Esophagus mucosa (tissue), 1 donor: ENCODE data around the gene IQCK. TPM values are rescaled to one million over a fixed set of nuclear protein-coding genes. Genes with fewer than 3 reads are reported as not detected.
A peak's percentile ranks its signal among the peaks of the same experiment; 100 is the strongest.

Experiments
- ATAC-seq: fragments of 200-7000 bp; cut with Tn5 transposase; one replicate; pipeline ENCODE4 v1.9.1; 2020
- total RNA-seq: library from RNA; stranded (reverse); gene quantifications from one replicate; pipeline ENCODE4 v1.2.4, GENCODE V29; 2023
- donor health status: DM: yes; HTN: yes; CAD: no.

IQCK gene
- total RNA-seq, 1 donor from 2014 or later = 4.7 TPM

DNA sequence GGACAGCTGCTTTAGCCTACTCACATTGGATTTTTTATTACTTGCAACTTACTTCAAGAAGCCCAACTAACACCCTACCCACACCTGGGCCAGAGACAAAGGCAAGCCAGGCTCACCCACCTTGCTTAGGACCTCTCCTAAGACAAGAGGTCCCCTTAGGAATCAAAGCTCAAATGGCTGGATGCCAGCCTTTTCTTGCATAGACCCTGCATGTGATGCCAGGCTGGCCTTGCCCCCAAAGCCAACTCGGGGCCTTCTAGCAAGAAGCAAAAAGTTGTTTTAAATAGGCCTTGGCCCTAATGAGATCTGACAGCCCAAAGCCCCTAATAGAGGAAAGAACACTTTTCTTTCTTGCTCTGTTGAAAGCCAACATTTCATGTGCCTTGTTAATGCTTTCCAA is 145.9 kb downstream of the IQCK start:
- no peak for ATAC-seq

DNA sequence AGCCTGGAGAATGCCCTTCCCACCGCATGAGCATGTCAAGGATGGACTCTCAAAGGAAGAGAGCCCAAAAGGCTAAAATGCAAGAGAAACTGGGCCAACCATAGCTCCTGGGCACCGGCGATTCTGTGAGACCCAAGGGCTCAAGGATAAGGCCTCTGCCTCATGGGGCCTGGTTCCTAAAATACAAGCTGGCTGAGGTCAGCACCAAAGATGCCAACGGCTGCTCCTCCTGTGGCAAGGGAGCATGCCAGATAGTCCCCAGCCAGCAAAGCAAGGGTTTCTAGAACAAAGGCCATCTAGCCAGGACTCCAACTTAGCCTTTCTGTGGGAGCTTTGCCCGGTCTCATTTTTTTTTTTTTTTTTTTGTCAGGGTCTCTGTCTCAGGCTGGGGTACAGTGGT is 146.5 kb downstream of the IQCK start:
- no peak for ATAC-seq

DNA sequence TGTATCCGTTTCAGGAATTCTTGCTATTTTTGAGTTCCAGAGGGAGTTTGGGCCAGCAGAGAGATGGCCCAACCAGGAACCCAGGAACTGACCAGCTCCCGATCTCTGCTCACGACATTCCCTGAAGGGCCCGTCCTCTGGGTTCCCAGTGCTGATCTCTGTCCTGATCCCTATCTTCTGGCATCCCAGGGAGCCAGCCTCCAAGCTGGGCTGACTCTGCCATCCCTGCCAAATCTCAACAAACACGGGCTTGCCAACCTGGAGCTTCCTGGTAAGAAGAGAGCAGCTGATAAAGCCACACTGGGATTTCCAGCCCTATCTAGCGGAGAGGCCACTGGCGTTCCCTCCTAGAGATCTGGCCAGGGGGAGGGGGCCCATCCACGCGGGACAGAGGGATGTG is 150.3 kb downstream of the IQCK start:
- no peak for ATAC-seq

DNA sequence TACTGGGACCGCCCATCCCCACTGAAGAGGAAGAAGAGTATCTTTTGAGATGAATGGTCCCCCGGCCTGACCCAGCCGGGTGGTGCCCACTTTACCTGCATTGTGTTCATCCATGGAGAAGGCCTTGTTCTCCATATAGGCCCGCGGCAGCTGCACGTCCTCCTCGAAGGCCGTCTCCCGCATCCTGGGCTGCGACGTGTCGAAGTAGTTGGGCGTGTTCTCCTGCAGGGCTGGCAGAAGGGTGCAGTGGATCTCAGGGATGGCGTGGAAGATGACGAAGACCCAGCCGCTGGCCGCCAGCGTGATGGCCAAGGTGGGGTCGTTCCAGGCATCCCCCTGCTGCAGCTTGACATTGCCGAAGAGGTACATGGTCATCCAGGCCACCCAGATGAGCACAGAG is 153.7 kb downstream of the IQCK start:
- no peak for ATAC-seq

DNA sequence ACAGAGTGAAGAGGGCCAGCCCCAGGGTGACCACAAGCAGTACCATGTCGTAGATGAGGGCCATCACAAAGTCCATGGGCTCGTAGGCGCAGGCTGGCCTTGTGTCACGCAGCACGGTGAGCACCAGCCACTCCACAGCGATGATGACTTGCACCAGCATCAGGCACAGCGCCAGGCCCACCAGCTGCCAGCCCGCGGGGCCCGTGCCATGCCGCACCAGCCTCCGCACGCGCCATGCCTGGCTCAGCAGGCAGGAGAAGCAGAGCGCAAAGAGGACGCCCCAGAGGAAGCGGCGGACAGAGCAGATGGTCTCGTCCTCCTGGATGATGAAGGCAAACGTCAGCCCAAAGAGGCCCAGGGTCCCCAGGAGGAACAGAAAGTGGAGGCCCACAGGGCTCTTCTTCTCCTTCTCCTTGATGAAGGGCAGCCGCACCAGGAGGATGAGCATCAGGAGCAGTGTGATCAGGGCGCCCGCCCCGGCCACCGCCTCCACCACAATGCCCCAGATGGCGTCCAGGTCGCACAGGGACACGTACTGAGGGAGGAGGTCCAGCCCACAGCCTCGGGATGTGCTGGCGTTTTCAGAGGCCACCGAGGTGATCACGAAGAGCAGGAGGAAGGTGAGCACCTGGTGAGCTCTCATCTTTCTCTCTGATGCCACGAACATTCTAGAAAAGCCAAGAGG is 154.2 kb downstream of the IQCK start:
- no peak for ATAC-seq

DNA sequence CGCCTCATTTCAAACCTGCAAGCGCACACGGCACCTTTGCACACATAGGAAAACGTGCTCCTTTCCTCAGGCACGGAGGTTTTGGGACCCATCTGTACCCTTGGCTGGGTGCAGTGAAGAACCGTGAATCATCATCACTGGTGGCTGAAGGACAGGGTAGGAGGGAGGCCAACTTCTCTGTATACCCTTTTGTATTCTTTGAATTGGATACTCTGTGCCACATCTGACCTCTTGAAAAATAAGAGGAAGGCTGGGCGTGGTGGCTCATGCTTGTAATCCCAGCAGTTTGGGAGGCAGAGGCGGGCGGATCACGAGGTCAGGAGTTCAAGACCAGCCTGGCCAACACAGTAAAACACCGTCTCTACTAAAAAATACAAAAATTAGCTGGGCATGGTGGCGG is 154.9 kb downstream of the IQCK start:
- no peak for ATAC-seq

DNA sequence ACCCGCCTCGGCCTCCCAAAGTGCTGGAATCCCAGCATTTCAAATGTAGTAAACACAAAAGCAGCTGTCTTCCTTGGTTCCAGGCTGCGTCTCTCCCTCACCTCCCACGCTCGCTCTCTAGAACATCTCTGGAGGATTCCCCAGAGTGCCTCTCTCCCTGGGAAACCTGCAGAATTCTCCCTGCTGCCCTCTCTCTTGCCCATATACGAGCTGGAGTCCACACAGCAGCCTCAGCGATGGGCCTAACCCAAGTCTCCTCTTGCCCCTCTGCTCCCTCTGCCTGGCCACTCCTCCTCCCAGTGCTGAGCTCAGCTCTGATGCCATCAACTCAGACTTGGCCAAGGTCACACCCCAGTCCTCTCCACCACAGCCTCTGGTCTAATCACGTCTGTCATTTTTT is 156.0 kb downstream of the IQCK start:
- no peak for ATAC-seq

DNA sequence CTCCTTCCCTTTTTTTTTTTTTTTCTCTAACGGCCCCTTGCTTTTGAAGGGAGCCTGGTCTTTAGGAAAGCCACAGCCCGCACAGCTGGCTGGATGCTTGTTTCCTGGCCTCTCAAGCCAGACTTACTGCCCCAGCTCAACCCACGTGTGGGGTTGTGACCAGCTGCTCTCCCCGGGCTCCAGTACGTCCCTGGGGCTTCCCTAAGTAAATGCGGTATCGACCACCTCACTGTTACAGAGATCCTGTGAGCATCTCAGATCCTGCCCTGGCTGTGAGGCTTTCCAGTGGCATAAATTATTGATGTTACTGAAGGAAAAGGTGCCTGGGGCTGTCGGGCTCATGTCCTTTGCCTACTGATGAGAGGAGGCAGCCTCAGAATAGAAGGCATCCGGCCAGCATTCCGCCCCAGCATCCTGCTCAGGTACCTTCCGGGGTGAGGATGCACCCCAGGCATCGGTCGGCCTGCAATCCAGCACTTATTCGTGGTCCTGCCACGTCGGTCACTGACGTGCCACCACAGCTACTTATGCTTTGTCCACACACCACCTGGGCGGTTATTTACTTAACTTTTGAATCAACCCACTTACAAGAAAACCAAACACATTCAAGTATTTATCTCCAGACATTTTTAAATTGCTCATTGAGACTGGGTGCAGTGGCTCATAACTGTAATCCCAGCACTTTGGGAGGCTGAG is 156.9 kb downstream of the IQCK start:
- ATAC-seq = no peak

DNA sequence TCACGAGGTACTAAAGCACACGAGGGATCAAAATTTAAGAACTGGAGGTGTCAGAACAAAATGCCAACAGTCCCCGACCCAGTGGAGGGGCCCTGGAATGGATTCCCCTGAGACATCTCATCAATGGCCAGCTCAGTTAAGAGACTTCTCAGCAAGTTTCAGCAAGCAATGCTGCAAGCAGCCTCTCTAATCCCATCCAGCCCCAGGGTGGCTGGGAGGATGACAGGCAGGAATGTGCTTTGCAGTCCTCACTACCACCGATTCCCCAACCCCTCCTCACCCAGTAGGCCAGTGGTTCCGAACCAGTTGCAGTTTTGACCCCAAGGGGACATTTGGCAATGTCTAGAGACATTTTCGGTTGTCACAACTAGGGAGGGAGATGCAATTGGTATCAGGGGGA is 157.8 kb downstream of the IQCK start:
- ATAC-seq = no peak

DNA sequence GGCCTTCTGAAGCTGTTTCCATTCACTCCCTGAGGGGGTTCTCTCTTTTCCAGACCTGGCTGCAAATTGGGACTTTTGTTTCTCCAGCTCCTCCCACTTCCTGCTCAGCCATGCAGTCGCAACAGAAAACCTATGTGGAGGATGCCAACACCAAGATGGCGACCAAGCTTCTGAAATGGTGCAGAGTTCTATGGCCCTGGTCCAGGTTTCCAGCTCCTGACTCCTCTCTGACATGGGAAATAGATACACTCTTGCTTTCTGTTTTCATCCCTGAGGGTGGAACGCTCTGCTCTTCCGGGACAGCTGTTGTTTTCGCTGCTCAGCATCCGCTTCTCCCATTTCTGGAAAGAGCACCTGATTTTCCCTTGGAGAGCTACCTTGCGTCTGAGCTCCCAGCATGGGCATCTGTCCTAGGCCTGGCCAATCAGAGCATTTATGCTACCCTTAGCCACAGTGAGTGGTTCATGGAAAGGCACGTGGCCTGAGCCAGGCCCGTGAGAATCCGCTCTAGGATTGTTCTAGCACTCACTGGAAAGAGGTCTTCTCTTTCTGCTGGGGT is 158.5 kb downstream of the IQCK start:
- ATAC-seq = no peak

DNA sequence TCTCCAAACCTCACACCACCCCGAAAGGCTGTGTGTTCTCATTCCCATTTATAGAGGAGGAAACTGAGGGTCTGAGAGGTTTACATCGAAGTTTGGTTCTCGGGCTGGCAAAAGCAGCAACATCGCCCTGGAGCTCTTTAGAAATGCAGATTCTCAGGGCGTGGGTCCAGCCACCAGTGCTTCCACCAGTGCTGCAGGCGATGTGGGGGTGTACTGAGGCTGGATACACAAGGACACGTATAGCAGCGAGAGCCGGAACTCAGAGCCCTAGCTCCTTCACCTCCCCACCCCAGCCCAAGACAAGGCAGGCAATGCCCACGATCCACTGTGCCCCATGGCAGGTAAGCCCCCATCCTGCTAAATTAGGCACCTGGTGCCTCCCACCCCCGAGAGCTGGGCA is 160.7 kb downstream of the IQCK start:
- no peak for ATAC-seq

DNA sequence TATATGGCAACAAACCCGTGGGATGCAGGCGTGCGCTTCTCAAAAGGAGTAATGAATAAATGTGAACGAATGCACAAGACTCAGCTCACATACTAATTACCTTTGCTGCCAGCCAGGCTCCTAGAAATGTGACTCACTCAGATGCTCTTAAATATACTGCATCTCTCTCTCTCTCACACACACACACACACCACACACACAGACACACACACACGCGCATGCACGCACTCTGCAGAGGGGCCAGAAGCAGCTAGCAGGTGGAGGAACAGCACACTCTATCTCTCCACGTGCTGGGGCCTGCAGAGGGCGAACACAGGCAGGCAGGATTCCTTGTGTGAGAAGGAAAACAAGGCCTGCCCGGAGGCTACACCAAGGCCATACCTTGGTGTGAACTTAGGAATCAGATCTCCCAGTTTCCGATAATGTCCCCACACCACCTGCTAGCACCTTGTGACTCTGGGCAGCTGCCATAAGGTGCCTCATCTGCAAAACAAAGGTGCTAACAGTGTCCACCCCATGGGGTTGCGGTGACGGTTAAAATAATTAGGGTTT is 161.2 kb downstream of the IQCK start:
- ATAC-seq = peak; percentile 82

DNA sequence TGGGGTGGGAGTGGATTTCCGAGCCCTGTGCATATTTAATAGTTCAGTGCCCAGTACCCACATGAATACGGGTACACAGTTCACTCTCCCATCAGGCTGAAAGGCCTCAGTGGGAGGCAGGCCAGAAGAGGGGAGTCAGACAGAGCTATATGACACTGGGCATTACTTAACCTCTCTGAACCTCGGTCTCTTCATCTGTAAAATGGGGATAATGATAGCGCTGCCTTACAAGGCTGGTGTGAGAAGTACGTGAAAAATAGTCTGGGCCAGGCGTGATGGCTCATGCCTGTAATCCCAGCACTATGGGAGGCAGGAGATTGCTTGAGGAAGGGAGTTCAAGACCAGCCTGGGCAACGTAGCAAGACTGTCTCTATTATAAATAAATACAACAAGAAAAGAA is 163.0 kb downstream of the IQCK start:
- ATAC-seq = no peak

DNA sequence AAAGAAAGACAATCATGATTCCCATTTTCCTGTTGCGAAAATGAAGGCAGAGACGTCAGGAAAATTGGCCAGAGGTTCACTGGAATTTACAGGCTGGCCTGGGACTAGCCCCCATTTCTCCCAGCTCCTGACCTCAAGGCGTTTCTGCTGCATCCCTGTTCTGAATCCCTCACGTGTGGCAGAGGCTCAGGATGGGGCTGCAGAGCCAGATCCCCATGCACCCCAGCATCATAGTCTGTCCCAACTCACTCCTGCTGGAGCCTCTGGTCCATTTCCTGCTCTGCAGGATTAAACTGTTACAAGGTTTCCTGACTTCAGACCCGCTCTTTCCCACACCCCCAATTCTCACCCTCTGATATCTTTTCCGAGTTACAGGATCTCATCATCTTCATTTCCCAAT is 163.7 kb downstream of the IQCK start:
- ATAC-seq = no peak

DNA sequence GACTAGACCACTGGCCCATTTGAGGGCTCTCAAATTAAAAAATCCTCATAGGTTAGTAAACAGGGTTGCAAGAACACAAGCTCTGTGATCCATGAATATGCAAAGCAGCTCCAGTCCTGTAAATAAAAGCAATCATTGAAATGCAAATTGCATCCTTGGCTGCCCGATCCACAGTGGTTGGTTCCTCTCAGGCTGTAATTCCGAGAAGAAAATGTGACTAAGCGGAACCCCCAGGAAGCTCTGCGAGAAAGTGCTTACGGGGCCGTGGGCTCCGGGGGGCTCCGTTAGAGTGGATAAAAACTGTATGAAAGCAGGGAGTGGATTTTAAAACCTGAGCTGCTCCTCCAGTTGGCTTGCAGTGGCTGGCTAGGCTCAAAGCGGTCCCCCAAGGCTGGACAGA is 164.1 kb downstream of the IQCK start:
- ATAC-seq = no peak

DNA sequence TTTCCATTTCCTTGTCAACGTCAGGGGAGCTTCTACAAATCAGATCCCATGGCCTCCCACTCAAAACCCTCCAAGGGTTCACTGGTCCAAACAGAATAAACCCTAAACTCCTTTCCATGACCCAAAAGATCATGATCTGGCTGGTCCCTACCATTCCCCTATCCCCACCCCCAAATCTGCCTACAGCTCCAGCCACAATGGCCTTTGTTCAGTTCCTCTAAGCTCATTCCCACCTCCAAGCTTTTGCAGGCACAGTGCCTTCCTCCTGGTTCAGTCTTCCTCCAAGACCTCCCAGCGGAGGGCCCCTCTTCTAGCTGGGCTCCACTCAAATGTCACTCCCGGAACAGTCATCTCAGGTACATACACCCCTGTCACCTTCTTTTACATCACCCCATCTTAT is 164.6 kb downstream of the IQCK start:
- ATAC-seq = no peak

DNA sequence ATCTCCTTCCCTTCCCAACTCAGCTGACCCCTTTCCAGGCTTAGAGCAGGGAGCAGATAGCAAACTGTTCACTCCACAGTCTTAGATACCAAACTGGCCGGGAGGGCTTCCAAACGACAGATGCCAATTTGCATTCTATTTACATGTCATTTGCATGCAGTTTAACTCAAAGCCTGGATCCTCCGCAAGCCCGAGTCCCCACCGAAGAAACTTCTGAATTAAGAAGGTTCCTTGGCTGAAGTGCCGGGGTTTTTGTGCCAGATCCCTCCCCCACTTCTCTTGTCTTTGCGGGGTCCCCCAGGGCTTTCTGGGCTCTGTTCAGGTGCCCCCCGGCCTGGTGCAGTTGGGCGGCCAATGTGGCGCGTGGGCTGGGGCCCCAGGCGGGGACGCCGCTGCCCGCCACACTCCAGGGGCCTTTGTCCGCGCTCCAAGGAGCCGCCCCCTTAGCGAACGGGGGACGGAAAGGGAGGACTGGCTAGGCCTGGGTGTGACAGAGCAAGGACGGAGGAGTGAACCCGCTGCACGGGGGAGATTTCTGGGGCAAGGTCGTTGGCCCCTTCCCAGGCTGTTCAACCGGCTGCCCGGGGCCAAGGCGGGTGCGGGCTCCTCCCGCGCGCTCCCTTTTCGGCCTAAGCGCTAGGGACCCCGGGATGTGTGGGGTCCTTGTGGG is 165.4 kb downstream of the IQCK start:
- ATAC-seq = no peak

DNA sequence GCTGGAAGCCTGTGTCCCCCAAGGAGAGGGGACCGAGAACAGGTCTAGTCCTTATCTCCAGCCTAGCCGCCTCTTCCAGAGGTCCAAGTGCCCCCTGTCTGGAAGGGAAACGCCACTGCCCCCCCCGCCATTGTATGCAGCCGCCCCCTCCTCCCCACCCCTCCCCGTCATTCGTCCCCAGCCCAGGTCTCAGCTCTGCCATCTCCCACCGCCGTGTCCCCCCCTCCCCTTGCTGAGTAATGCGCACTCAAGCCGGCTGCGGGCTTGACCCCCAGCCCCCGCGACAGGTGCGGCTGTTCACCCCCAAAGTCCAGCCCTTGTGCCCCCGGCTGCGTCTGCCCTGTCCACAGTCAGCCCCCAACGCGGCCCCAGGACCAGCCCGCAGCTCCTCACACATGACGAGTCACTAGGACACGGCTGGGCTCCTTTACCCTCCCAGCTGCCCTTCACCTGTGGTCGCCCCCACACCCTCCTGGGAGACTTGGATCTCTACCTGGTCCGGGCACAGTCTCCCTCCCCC is 166.0 kb downstream of the IQCK start:
- ATAC-seq = no peak

DNA sequence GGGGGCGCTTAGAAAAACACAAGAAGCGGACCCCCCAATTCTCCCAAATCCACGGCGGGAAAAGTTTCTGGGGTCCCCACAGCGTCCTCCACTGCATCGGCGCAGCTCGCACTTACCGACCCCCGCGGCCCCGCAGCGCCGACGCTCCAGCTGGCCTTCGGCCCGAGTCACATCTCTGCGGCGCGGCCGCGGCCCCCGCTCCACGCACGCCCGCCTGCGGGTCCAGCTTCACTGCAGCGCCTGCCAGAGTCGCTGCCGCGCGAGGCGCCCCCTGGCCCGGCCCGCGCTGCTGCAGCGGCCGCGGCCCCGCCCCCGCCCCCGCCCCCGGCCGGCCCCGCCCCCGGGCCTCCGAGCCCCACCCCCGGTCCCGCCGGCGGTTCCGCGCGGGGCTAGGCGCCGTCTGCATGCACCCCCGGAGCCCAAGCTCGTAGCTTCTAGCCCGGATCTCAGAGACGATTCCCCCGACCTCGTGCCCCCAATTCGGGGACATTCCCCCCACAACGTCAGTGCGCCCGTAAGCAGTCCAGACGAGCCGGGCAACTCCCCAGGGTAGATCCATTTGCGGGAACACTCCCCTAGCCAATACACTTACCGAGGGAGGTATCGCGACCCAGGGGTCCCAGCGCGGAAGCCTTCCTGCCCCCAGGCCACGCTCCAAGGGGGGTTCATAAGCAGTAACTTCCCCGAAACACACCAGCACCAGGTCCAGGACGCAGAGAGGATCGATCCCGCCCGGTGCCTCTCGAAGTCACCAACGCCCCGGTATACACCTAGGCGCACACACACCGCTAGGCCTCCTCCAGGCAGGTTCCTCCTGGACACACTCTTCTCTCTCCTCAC is 166.8 kb downstream of the IQCK start, which contains the start of gene GPRC5B:
GPRC5B (minus strand) TSS at position 238 of the 840 bp plus-strand sequence. CDS start 12,003 bp downstream, outside the sequence.
- ATAC-seq = peak; percentile 43

DNA sequence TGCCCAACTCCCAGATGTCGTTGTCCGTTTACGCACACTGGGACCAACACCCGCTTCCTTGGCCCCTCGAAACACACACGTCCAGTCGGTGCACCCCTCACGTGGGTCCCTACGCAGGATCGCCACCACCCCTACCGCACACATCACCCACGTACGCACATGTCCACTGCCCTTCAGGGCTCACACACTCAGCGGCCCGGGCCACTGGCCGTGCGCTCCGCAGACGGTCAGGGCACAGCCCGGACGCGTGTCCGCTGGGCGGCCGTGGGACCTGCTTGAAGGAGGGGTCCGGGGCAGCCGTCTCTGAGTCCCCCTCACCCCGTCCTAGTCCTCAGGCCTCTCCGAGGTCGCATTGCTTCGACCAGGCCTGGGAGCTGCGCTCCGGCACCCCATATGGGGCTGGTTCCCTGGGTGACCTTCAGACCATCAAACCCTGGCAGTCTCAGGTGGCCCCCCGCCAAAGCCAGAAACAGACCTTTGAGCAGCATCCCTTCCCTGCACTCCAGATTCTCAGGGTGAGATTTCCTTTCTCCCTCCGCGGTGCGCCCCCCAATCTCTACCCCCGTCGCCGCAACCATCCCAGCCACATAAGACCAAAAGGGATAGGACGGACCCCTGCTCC is 167.5 kb downstream of the IQCK start:
- peak; percentile 15 for ATAC-seq
